Neural crest cell (in vitro differentiated cells): ENCODE measurements around the gene FBP2. TPM values are rescaled to one million over a fixed set of nuclear protein-coding genes. Genes with fewer than 3 reads are reported as not detected.

ENCODE experiments used
- DNase-seq: peaks from one replicate; pipeline ENCODE4 v3.0.0; 2021; ENCODE audit warnings: low read depth, mixed read lengths, low spot score
- H3K27ac Mint-ChIP-seq: one replicate; pipeline ENCODE4 v1.8.0; 2021; ENCODE audit warnings: mild to moderate bottlenecking, mixed read lengths; ENCODE audit not compliant: unreplicated experiment
- H3K27me3 Mint-ChIP-seq: 2 replicates; pipeline ENCODE4 v1.8.0; 2021; ENCODE audit warnings: low read depth, mild to moderate bottlenecking, mixed read lengths
- H3K36me3 Mint-ChIP-seq: 2 replicates; pipeline ENCODE4 v1.8.0; 2021; ENCODE audit warnings: low read depth, mild to moderate bottlenecking, mixed read lengths
- H3K4me1 Mint-ChIP-seq: 2 replicates; pipeline ENCODE4 v1.8.0; 2021; ENCODE audit warnings: mixed read lengths
- H3K4me3 Mint-ChIP-seq: one replicate; pipeline ENCODE4 v1.8.0; 2021; ENCODE audit warnings: mild to moderate bottlenecking, mixed read lengths
- H3K9me3 Mint-ChIP-seq: 2 replicates; pipeline ENCODE4 v1.8.0; 2021; ENCODE audit warnings: mixed read lengths
- total RNA-seq: library from RNA; stranded (reverse); gene quantifications from 2 replicates; pipeline ENCODE4 v1.2.1, GENCODE V29; 2021
- TF ChIP-seq, protein P1 (sequence below): fragments of 200-600 bp; sonication (generic); conservative IDR thresholded peaks from 2 replicates; pipeline ENCODE4 v1.5.0; 2021; ENCODE audit warnings: antibody characterized with exemption, mild to moderate bottlenecking

Gene FBP2
- total RNA-seq, 1 donor from 2014 or later = not detected

GRCh38 chr9:94627287-94627686, 33.7 kb upstream of the FBP2 start:
- no peak overlapping the region for H3K4me3 Mint-ChIP-seq
- H3K36me3 Mint-ChIP-seq = no peaks in the 10 kb centered on the region
- no peaks in the 10 kb centered on the region for H3K9me3 Mint-ChIP-seq
- TF ChIP-seq, protein P1, sequence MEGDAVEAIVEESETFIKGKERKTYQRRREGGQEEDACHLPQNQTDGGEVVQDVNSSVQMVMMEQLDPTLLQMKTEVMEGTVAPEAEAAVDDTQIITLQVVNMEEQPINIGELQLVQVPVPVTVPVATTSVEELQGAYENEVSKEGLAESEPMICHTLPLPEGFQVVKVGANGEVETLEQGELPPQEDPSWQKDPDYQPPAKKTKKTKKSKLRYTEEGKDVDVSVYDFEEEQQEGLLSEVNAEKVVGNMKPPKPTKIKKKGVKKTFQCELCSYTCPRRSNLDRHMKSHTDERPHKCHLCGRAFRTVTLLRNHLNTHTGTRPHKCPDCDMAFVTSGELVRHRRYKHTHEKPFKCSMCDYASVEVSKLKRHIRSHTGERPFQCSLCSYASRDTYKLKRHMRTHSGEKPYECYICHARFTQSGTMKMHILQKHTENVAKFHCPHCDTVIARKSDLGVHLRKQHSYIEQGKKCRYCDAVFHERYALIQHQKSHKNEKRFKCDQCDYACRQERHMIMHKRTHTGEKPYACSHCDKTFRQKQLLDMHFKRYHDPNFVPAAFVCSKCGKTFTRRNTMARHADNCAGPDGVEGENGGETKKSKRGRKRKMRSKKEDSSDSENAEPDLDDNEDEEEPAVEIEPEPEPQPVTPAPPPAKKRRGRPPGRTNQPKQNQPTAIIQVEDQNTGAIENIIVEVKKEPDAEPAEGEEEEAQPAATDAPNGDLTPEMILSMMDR = no peak
- H3K4me1 Mint-ChIP-seq = no peaks in the 10 kb centered on the region
- no peak for DNase-seq
- peaks cover 12% of the 10 kb centered on the region for H3K27me3 Mint-ChIP-seq
- no peak overlapping the region for H3K27ac Mint-ChIP-seq

GRCh38 chr9:94625835-94626234, 32.2 kb upstream of the FBP2 start:
- no peak overlapping the region for H3K4me3 Mint-ChIP-seq
- peaks cover 5% of the 10 kb centered on the region for H3K27me3 Mint-ChIP-seq
- no peak for DNase-seq
- no peaks in the 10 kb centered on the region for H3K4me1 Mint-ChIP-seq
- H3K9me3 Mint-ChIP-seq = no peaks in the 10 kb centered on the region
- no peak overlapping the region for H3K27ac Mint-ChIP-seq
- TF ChIP-seq, protein P1 = no peak
- no peaks in the 10 kb centered on the region for H3K36me3 Mint-ChIP-seq

DNA sequence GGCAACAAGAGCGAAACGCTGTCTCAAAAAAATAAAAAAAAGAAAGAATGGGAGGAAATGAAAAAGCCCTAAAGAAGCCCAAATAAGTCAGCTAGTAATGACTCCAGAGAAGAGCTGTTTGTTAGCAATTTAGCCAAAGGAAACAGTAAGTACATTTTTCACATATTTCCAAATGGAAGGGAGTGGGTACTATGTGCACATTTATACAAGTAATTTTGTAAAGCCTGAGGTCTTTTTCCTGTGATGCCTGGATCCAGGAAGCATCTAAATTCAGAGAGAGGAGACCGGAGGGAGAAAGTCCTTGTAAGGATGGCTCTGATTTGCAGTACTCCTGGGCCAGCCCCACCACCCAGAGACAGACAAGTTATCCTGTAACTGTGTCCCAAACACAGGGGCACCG, 31.0 kb upstream of the FBP2 start:
- TF ChIP-seq, protein P1 = no peak
- DNase-seq = no peak
- Mint-ChIP-seq H3K4me3 (no peak overlapping the region), H3K27me3 (no peaks in the 10 kb centered on the region), H3K9me3 (no peaks in the 10 kb centered on the region), H3K36me3 (no peaks in the 10 kb centered on the region), H3K4me1 (no peaks in the 10 kb centered on the region), H3K27ac (no peak overlapping the region)

DNA sequence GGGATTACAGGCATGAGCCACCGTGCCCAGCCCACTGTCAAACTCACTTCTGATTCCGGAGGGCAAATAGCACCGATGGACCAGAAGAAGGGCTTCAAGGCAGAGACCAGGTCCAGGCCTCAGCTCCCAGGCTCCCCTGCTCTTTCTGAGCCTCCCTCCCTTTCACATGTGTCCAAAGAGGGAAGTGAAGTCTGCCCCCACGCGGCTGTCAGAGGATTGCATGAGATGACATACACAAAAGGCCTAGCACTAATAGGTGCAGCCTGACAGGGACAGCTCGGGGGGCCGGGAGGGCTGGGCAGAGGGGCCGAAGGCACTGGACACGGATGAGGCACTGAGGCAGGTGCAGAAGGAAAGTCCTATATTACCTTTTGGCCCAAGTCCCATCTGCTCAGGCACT, 29.6 kb upstream of the FBP2 start:
- no peaks in the 10 kb centered on the region for H3K4me1 Mint-ChIP-seq
- no peaks in the 10 kb centered on the region for H3K27me3 Mint-ChIP-seq
- TF ChIP-seq, protein P1 = peak; percentile 56
- H3K4me3 Mint-ChIP-seq = no peak overlapping the region
- no peaks in the 10 kb centered on the region for H3K9me3 Mint-ChIP-seq
- peak; percentile 55 for DNase-seq
- H3K36me3 Mint-ChIP-seq = no peaks in the 10 kb centered on the region
- no peak overlapping the region for H3K27ac Mint-ChIP-seq

GRCh38 chr9:94622087-94622800, 28.6 kb upstream of the FBP2 start:
- no peak overlapping the region for H3K27ac Mint-ChIP-seq

More at GRCh38 chr9:94622087-94622800, 28.6 kb upstream of the FBP2 start:
- Mint-ChIP-seq H3K36me3 (no peaks in the 10 kb centered on the region), H3K4me1 (no peaks in the 10 kb centered on the region), H3K27me3 (no peaks in the 10 kb centered on the region), H3K9me3 (no peaks in the 10 kb centered on the region), H3K4me3 (no peak overlapping the region)
- no peak for DNase-seq
- TF ChIP-seq, protein P1 = no peak
